Activated CD4-positive, alpha-beta memory T cell treated with anti-CD3 and anti-CD28 coated beads for 36 hours (primary cell): Measurements from ENCODE around the gene TNKS2. TPM values are rescaled to one million over a fixed set of nuclear protein-coding genes. Genes with fewer than 3 reads are reported as not detected.

Experiments
- CTCF ChIA-PET: fragments of 350-600 bp; sonication (Branson Sonifier 250); formaldehyde crosslinking; loops from one replicate; lab custom pipeline; 2021; ENCODE audit warnings: antibody characterized with exemption, inconsistent platforms; lab: Charles Lee
- POLR2A ChIA-PET: fragments of 350-600 bp; sonication (Branson Sonifier 250); formaldehyde crosslinking; loops from one replicate; lab custom pipeline; 2021; ENCODE audit warnings: antibody characterized with exemption; lab: Charles Lee
- DNase-seq: peaks from one replicate; pipeline ENCODE4 v3.0.0-alpha.2; 2020
- H3K27ac Mint-ChIP-seq: one replicate; pipeline ENCODE4 v1.8.0; 2021; ENCODE audit warnings: mixed read lengths
- H3K27me3 Mint-ChIP-seq: one replicate; pipeline ENCODE4 v1.8.0; 2021; ENCODE audit warnings: mixed read lengths
- H3K36me3 Mint-ChIP-seq: one replicate; pipeline ENCODE4 v1.8.0; 2021; ENCODE audit warnings: mixed read lengths
- H3K4me1 Mint-ChIP-seq: one replicate; pipeline ENCODE4 v1.8.0; 2021; ENCODE audit warnings: low read depth, mixed read lengths
- H3K4me3 Mint-ChIP-seq: one replicate; pipeline ENCODE4 v1.8.0; 2021; ENCODE audit warnings: mild to moderate bottlenecking, mixed read lengths
- H3K9me3 Mint-ChIP-seq: one replicate; pipeline ENCODE4 v1.8.0; 2021; ENCODE audit warnings: mixed read lengths
- intact Hi-C: fragments of 100-400 bp; cut with micrococcal nuclease; formaldehyde crosslinking; loops from one replicate; pipeline ENCODE4 v1.15.1; 2023
- total RNA-seq, 2 experiments: library from RNA; stranded (reverse); gene quantifications; one replicate each; pipeline ENCODE4 v1.2.3, GENCODE V29; 2021

TNKS2 gene
- total RNA-seq, 2 experiments from 2014 or later, result 34.5 to 35.7 TPM

DNA sequence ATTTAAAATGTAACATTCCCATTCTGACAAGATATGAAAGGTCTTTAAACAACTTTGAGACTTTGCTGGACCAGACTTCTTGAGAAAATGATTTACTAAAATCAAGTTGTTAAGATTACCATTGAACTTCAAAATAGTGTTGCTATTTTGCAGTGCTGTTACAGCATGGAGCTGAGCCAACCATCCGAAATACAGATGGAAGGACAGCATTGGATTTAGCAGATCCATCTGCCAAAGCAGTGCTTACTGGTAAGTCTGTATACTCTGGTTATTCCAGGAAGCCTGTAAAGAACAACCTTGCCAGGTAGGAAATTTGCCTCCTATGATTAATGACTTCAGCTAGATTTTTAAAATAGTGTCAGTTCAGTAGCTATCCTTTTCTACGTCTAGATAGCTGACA is 18.8 kb downstream of the TNKS2 start:
- POLR2A ChIA-PET, result interaction anchor here (1.0 to 1.8 kb wide), 3 partner anchors 11 to 34 kb away, joined by 3 to 4 read pairs (median 3); no protein-coding TSS in a partner anchor
- Mint-ChIP-seq H3K4me3 (no peak overlapping the region), H3K4me1 (peaks cover 13% of the 10 kb centered on the region), H3K27me3 (no peaks in the 10 kb centered on the region), H3K36me3 (peaks cover 46% of the 10 kb centered on the region), H3K27ac (no peak overlapping the region), H3K9me3 (no peaks in the 10 kb centered on the region)
- no peak for DNase-seq
- intact Hi-C loops, result no loop called here
- CTCF ChIA-PET, result interaction anchor here (0.9 to 1.5 kb wide), 3 partner anchors 18 to 91 kb away, joined by 3 to 4 read pairs (median 4); partner anchors contain the start of gene TNKS2

DNA sequence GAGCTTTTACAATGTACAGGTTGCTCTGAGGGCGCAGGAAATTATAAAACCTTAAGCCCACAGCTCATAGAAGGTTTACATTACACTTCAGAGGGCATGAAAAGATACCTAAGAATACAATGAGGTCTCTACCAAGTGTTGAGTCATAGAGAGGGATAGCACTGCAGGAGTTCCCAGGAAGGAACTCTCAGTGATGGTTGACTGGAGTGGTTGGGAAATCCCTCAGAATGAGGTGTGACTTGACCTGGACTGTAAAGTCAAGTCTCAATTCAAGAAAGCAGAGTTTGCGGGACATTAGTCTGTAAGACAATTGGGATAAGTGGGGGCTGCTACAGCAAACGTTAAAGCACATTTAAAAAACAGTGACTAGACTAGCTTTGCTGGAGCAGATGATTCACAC is 21.9 kb downstream of the TNKS2 start:
- DNase-seq, result no peak
- H3K4me3 Mint-ChIP-seq, result no peak overlapping the region
- no peaks in the 10 kb centered on the region for H3K9me3 Mint-ChIP-seq
- H3K27me3 Mint-ChIP-seq, result no peaks in the 10 kb centered on the region
- H3K27ac Mint-ChIP-seq, result no peak overlapping the region
- POLR2A ChIA-PET, result interaction anchor here (0.6 to 1.1 kb wide), 2 partner anchors 22 to 24 kb away, joined by 3 read pairs; partner anchors contain the start of gene TNKS2
- peaks cover 3% of the 10 kb centered on the region for H3K4me1 Mint-ChIP-seq
- CTCF ChIA-PET, result no interaction called here
- peaks cover 40% of the 10 kb centered on the region for H3K36me3 Mint-ChIP-seq
- intact Hi-C loops, result no loop called here

DNA sequence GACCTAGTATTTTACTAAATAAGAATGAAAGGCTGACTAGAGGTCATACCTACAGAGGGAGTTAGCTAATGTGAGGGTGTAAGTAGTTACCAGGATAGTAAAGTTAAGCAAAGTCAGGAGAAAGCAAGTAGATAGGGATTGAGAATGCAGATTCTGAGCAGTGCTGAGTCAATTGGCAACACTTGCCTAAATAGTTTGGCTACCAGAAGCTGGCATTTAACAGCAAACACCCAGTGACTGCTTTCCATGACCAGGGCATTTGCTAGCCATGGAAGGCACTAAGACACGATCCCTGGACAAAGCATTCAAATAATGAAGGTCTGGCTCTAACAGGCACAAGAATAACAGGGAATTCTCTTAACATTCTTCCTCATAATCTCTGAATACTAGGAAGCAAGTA is 25.9 kb downstream of the TNKS2 start:
- no peaks in the 10 kb centered on the region for H3K9me3 Mint-ChIP-seq
- peak overlapping the region; percentile 5 for H3K27ac Mint-ChIP-seq
- H3K36me3 Mint-ChIP-seq, result peaks cover 42% of the 10 kb centered on the region
- peaks cover 6% of the 10 kb centered on the region for H3K4me1 Mint-ChIP-seq
- POLR2A ChIA-PET, result no interaction called here
- no peaks in the 10 kb centered on the region for H3K27me3 Mint-ChIP-seq
- CTCF ChIA-PET, result no interaction called here
- intact Hi-C loops, result no loop called here
- H3K4me3 Mint-ChIP-seq, result no peak overlapping the region
- DNase-seq, result no peak

DNA sequence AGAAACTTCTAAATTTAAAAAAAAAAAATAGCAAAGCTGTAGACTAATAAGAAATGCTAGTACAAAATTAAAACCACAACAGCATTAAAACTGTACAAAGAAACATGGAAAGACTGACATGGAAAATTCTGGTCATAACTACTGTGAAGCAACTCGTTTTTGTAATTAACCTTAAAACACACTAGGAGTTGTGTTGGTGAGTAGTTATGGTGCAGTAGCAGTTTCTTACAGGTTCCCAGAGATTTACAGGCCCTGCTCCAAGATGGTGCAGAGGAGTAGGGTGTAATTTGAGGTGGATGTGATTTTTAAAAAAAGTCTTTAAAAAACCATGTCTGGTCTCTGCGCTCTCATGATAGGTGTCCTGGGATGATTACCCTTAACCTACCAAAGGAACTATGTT is 31.0 kb downstream of the TNKS2 start:
- Mint-ChIP-seq H3K9me3 (no peaks in the 10 kb centered on the region), H3K4me1 (peaks cover 5% of the 10 kb centered on the region), H3K27me3 (no peaks in the 10 kb centered on the region), H3K36me3 (peaks cover 44% of the 10 kb centered on the region), H3K27ac (no peak overlapping the region), H3K4me3 (no peak overlapping the region)
- CTCF ChIA-PET, result interaction anchor here (1.6 kb wide), 1 partner anchor 70 kb away, joined by 3 read pairs; no protein-coding TSS in a partner anchor
- POLR2A ChIA-PET, result no interaction called here
- intact Hi-C loops, result no loop called here
- no peak for DNase-seq

DNA sequence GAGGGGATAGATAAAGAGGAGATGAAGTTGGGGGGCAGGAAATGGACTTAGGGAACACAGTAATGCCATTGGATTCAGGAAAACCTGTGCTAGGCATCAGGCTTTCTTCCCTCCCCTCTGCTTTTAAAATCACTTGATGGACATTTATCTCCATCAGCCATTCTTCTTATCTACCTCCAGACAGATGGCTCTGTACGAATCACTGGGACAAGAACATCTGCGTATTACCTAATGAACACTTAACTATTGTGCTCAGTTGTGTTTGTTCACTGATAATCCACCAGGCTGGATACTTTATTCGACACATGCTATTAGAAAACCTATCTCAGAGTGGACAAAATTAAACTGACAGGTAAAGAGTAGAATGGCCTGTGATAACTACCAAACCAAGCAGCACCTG is 40.0 kb downstream of the TNKS2 start:
- DNase-seq, result no peak
- Mint-ChIP-seq H3K27ac (no peak overlapping the region), H3K36me3 (peaks cover 38% of the 10 kb centered on the region), H3K9me3 (no peaks in the 10 kb centered on the region), H3K4me3 (no peak overlapping the region), H3K4me1 (no peaks in the 10 kb centered on the region), H3K27me3 (no peaks in the 10 kb centered on the region)
- CTCF ChIA-PET, result no interaction called here
- POLR2A ChIA-PET, result no interaction called here
- intact Hi-C loops, result no loop called here

DNA sequence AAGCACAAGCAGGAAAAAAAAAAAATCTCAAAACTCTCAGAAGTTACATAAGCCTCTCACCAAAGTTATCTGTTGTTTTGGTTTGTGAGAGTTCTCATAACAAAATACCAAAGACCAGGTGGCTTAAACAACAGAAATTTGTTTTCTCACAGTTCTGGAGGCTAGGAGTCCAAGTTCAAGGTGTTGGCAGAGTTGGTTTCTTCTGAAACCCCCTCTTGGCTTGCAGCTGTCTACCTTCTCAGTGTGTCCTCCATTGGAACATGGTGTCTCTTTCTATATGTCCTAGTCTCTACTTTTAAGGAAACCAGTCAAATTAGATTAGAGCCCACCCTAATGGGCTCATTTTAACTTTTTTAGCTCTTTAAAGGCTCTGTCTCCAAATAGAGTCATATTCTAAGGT is 44.9 kb downstream of the TNKS2 start:
- POLR2A ChIA-PET, result no interaction called here
- H3K9me3 Mint-ChIP-seq, result no peaks in the 10 kb centered on the region
- CTCF ChIA-PET, result interaction anchor here (1.2 kb wide), 1 partner anchor 545 kb away, joined by 3 read pairs; no protein-coding TSS in a partner anchor
- H3K36me3 Mint-ChIP-seq, result peaks cover 39% of the 10 kb centered on the region
- intact Hi-C loops, result no loop called here
- no peaks in the 10 kb centered on the region for H3K4me1 Mint-ChIP-seq
- no peaks in the 10 kb centered on the region for H3K27me3 Mint-ChIP-seq
- DNase-seq, result no peak
- no peak overlapping the region for H3K27ac Mint-ChIP-seq
- no peak overlapping the region for H3K4me3 Mint-ChIP-seq

DNA sequence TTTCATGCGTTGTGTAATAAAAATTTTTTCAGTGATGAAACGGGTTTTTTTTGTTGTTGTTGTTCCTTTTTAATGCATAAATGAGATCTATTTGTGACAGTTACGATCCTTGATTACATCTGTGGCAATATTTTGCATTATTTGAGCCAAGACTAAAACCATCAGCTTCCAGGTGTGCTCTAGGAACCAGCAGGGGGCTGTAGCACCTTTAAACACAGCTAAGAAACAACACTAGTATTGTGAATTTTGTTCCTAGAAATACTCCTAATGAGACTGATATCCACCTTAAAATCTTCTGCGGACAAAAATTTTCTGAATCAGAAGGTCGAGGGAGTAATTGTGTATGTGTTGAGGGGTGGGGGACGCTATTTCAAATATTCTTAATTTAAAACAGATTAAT is 58.4 kb downstream of the TNKS2 start:
- POLR2A ChIA-PET, result interaction anchor here (0.9 kb wide), 1 partner anchor 67 kb away, joined by 3 read pairs; the partner anchor contains the start of gene BTAF1
- H3K36me3 Mint-ChIP-seq, result peaks cover 41% of the 10 kb centered on the region
- intact Hi-C loops, result loop anchor here (2.0 kb wide), 1 partner anchor 56 kb away; no protein-coding TSS in a partner anchor
- no peak overlapping the region for H3K4me3 Mint-ChIP-seq
- H3K27me3 Mint-ChIP-seq, result no peaks in the 10 kb centered on the region
- no peaks in the 10 kb centered on the region for H3K9me3 Mint-ChIP-seq
- CTCF ChIA-PET, result interaction anchor here (1.0 to 1.7 kb wide), 2 partner anchors 52 to 56 kb away, joined by 5 to 6 read pairs; no protein-coding TSS in a partner anchor
- no peak for DNase-seq
- H3K4me1 Mint-ChIP-seq, result no peaks in the 10 kb centered on the region
- no peak overlapping the region for H3K27ac Mint-ChIP-seq

DNA sequence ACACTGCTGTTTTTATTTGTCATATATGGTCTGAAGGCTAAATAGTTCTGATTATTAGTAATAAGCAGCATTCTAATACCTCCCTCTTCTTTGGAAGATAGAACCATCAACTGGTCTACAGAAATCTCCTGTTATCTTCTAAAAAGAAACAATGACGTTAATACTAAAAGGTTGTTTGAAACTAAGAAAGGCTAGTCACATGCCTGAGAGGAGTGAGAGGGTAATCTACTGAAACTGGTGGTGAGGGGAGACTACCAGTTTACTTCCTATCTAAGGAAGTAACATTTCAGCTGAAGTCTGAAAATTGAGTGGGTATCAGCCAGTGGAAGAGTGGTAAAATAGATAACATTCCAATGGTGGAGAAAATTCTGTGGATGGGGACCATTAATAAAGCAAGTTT is 62.7 kb downstream of the TNKS2 start:
- peaks cover 6% of the 10 kb centered on the region for H3K4me1 Mint-ChIP-seq
- no peaks in the 10 kb centered on the region for H3K27me3 Mint-ChIP-seq
- intact Hi-C loops, result no loop called here
- ChIA-PET POLR2A (no interaction called here), CTCF (no interaction called here)
- no peak overlapping the region for H3K27ac Mint-ChIP-seq
- DNase-seq, result no peak
- peaks cover 43% of the 10 kb centered on the region for H3K36me3 Mint-ChIP-seq
- no peak overlapping the region for H3K4me3 Mint-ChIP-seq
- no peaks in the 10 kb centered on the region for H3K9me3 Mint-ChIP-seq

DNA sequence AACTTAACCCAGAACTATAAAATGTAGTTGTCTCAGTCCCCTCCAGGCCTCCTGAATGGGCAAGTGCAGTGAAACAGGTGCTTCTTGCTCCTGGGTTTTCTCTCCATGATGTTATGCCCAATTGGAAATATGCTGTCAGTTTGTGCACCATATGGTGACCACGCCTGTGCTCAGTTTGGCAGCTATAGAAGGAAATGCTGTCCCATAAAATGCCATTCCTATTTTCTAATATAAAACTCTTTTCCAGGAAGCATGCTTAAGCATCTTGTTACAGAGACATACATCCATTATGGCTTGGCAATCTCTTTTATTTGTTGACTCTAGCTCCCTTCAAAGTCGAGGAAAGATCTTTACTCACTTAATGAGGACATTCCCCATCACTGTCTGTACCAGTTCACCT is 65.9 kb downstream of the TNKS2 start:
- no peak overlapping the region for H3K4me3 Mint-ChIP-seq
- no peaks in the 10 kb centered on the region for H3K9me3 Mint-ChIP-seq
- H3K36me3 Mint-ChIP-seq, result peaks cover 21% of the 10 kb centered on the region
- no peaks in the 10 kb centered on the region for H3K27me3 Mint-ChIP-seq
- no peak for DNase-seq
- no peak overlapping the region for H3K27ac Mint-ChIP-seq
- ChIA-PET CTCF (interaction anchor here (0.7 to 2.0 kb wide), 2 partner anchors 44 to 49 kb away, joined by 3 to 6 read pairs; no protein-coding TSS in a partner anchor), POLR2A (no interaction called here)
- peaks cover 6% of the 10 kb centered on the region for H3K4me1 Mint-ChIP-seq
- intact Hi-C loops, result no loop called here

DNA sequence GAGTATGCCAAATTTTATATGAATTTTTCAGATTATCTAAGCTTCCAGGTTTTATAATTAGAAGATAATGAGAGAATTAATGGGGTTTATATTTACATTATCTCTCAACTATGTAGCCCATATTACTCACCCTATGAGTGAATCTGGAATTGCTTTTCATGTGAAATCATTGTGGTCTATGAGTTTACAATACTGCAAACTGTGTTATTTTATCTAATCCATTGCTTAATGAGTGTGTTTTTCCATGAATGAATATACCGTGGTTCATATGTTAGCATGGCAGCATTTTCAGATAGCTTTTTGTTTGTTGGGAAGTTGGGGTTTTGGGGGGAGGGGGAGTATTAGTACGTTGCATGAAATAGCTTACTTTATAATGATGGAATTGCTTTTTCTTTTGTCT is 66.5 kb downstream of the TNKS2 start:
- no peak overlapping the region for H3K27ac Mint-ChIP-seq
- DNase-seq, result no peak
- H3K9me3 Mint-ChIP-seq, result no peaks in the 10 kb centered on the region
- CTCF ChIA-PET, result interaction anchor here (0.6 to 2.0 kb wide), 5 partner anchors 24 to 93 kb away, joined by 3 to 6 read pairs (median 4); no protein-coding TSS in a partner anchor
- H3K36me3 Mint-ChIP-seq, result peaks cover 20% of the 10 kb centered on the region
- H3K4me3 Mint-ChIP-seq, result no peak overlapping the region
- POLR2A ChIA-PET, result no interaction called here
- peaks cover 6% of the 10 kb centered on the region for H3K4me1 Mint-ChIP-seq
- intact Hi-C loops, result no loop called here
- no peaks in the 10 kb centered on the region for H3K27me3 Mint-ChIP-seq

DNA sequence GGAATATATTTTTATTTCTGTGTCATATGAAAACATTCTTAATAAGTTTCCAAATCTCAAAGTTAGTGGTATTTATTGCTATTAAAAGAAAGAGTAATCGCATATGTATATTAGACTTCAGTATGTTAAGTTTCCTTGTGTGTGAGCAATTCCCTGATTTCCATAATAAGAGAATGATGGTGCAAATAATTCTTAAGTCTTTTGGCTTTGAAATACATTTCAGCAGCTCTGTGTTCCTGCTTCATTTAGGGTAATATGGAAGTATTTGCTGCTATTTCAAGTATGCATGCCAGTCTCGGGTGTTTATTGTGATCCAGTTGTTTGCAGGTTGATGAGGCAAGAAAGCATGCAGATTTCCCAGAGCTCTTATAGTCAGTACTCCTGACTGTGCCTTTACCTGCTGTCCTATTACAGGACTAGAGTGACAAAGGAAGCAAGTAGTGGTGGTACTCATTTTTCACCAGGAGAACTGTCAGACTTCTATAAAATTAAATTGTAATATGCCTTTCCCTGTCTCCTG is 67.4 kb downstream of the TNKS2 start:
- ChIA-PET CTCF (interaction anchor here (0.7 to 2.0 kb wide), 5 partner anchors 17 to 107 kb away, joined by 3 to 6 read pairs (median 4); no protein-coding TSS in a partner anchor), POLR2A (no interaction called here)
- Mint-ChIP-seq H3K27ac (no peak overlapping the region), H3K4me3 (no peak overlapping the region), H3K36me3 (peaks cover 19% of the 10 kb centered on the region), H3K9me3 (no peaks in the 10 kb centered on the region), H3K4me1 (peaks cover 6% of the 10 kb centered on the region), H3K27me3 (no peaks in the 10 kb centered on the region)
- no peak for DNase-seq
- intact Hi-C loops, result no loop called here

DNA sequence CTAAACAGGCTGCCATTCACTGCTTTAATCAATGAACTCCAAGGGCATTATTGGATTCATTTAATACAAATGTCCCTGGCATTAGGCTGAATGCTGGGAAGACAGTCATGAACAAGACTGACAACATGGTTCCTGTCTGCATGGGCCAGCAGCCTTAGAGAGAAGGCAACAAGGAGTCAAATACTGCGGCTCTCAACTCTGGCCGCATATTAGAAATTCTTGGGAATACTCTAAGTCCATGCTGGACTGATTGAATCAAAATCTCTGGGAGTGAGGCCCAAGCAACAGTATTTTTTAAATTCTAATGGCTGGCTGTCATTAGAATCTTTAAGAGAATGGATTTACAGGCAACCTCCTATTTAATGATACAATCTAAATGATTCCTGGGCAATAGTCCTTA is 76.9 kb downstream of the TNKS2 start:
- no peak for DNase-seq
- Mint-ChIP-seq H3K9me3 (no peaks in the 10 kb centered on the region), H3K27me3 (no peaks in the 10 kb centered on the region), H3K4me3 (no peak overlapping the region), H3K27ac (no peak overlapping the region), H3K4me1 (no peaks in the 10 kb centered on the region), H3K36me3 (no peaks in the 10 kb centered on the region)
- intact Hi-C loops, result no loop called here
- POLR2A ChIA-PET, result no interaction called here
- CTCF ChIA-PET, result no interaction called here

DNA sequence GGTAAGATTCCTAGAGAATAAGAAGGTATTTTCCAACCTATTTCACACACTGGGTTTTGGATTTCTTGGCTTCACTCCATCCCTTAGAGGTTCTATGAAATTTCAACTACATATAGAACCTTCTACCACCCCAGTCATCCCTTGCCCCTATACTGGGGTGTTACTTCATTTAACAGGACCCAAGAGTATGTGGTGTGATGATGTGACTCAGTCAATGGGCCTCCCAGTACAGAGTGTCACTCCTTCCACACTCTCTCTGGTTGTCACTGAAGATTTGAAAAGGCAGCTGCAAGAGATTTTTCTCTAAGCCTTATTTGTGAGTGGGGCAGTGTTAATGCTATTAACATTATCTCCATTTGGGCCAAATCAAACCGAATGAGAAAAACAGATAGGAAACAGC is 77.6 kb downstream of the TNKS2 start:
- intact Hi-C loops, result no loop called here
- no peak overlapping the region for H3K4me3 Mint-ChIP-seq
- no peaks in the 10 kb centered on the region for H3K9me3 Mint-ChIP-seq
- H3K36me3 Mint-ChIP-seq, result no peaks in the 10 kb centered on the region
- no peaks in the 10 kb centered on the region for H3K4me1 Mint-ChIP-seq
- no peak overlapping the region for H3K27ac Mint-ChIP-seq
- POLR2A ChIA-PET, result no interaction called here
- no peaks in the 10 kb centered on the region for H3K27me3 Mint-ChIP-seq
- CTCF ChIA-PET, result no interaction called here
- no peak for DNase-seq
